Choroid plexus epithelial cell (primary cell): ENCODE data around the gene RELN.

Experiments
- DNase-seq: peaks from one replicate; pipeline ENCODE4 v3.0.0-alpha.2; 2010; ENCODE audit warnings: low read depth
- H3K4me3 ChIP-seq: 2 replicates; pipeline ENCODE4 v1.5.1; 2011; ENCODE audit warnings: low read depth, mild to moderate bottlenecking, control low read depth, low read length, moderate library complexity
- TF ChIP-seq, protein P1 (sequence below): conservative IDR thresholded peaks from 2 replicates; pipeline ENCODE4 v1.5.1; 2011; ENCODE audit warnings: low read depth, mild to moderate bottlenecking, control low read depth, inconsistent platforms, low read length, moderate library complexity

The RELN gene

DNA sequence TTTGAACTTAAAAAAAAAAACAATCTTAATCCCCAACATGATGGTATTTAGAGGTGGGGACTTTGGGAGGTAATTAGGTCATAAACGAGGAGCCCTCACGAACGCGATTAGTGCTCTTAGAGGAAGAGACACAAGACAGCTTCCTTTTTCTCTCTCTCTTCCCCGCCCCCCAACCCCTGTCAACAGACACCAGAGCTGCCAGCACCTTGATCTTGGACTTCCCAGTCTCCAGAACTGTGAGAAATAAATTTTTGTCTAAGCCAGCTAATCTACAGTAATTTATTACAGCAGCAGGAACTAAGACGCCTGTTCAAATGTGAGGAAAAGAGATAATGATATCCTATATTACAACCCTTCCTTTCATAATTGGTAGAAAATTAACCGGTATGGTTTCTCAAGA, 40.1 kb downstream of the RELN start:
- DNase-seq, result no peak
- TF ChIP-seq, protein P1, sequence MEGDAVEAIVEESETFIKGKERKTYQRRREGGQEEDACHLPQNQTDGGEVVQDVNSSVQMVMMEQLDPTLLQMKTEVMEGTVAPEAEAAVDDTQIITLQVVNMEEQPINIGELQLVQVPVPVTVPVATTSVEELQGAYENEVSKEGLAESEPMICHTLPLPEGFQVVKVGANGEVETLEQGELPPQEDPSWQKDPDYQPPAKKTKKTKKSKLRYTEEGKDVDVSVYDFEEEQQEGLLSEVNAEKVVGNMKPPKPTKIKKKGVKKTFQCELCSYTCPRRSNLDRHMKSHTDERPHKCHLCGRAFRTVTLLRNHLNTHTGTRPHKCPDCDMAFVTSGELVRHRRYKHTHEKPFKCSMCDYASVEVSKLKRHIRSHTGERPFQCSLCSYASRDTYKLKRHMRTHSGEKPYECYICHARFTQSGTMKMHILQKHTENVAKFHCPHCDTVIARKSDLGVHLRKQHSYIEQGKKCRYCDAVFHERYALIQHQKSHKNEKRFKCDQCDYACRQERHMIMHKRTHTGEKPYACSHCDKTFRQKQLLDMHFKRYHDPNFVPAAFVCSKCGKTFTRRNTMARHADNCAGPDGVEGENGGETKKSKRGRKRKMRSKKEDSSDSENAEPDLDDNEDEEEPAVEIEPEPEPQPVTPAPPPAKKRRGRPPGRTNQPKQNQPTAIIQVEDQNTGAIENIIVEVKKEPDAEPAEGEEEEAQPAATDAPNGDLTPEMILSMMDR, result no peak
- H3K4me3 ChIP-seq, result no peak overlapping the region

- no peak overlapping the region for H3K4me3 ChIP-seq
- no peak for DNase-seq
- TF ChIP-seq, protein P1, result no peak
Observed at GRCh38 chr7:103947026-103947655, 42.3 kb downstream of the RELN start.

GRCh38 chr7:103944230-103944900, 45.1 kb downstream of the RELN start:
- DNase-seq, result no peak
- no peak overlapping the region for H3K4me3 ChIP-seq
- TF ChIP-seq, protein P1, result no peak

GRCh38 chr7:103941976-103942375, 47.5 kb downstream of the RELN start:
- no peak for DNase-seq
- no peak overlapping the region for H3K4me3 ChIP-seq
- TF ChIP-seq, protein P1, result no peak

- H3K4me3 ChIP-seq, result no peak overlapping the region
- TF ChIP-seq, protein P1, result no peak
- DNase-seq, result no peak
Observed at GRCh38 chr7:103940382-103941268, 48.8 kb downstream of the RELN start.

DNA sequence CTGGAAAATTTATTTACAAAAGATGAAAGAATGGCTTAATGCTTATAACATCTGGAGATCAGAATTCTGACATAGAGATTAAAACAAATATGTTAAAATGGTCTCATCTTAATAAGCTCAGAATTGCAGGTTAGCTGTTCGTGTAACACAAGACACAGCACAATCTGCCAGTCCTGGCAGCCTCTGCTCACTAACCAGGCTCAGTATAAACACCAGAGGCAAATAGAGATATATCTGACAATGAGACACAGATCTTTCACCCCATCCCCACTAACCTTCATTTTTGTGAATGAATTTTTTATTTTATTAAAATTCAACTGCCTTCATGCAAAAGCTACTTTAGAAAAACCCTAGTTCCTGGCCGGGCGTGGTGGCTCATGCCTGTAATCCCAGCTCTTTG, 51.8 kb downstream of the RELN start:
- TF ChIP-seq, protein P1, result no peak
- H3K4me3 ChIP-seq, result no peak overlapping the region
- no peak for DNase-seq
